HG03378 (cell line): ENCODE results near the gene TMPRSS11A.

Experiments
- ATAC-seq: cut with Tn5 transposase; IDR thresholded peaks from one replicate; pipeline ENCODE4 v1.9.1; 2021; ENCODE audit warnings: mild to moderate bottlenecking, moderate library complexity; ENCODE audit not compliant: unreplicated experiment

TMPRSS11A gene

GRCh38 chr4:67963356-67963755 lies at the start of gene TMPRSS11A:
Gene TMPRSS11A (minus strand): TSS chr4:67963493. CDS start chr4:67963393, 100 bp downstream.
- ATAC-seq, result no peak

GRCh38 chr4:68011684-68012083 lies 48.4 kb upstream of the TMPRSS11A start:
- no peak for ATAC-seq

- no peak for ATAC-seq
These were observed 39.6 kb upstream of the TMPRSS11A start for GRCh38 chr4:68002906-68003305.

- ATAC-seq, result no peak
These were observed 32.8 kb upstream of the TMPRSS11A start for GRCh38 chr4:67996127-67996526.

- no peak for ATAC-seq
These were observed 25.7 kb upstream of the TMPRSS11A start for GRCh38 chr4:67988991-67989390.

- no peak for ATAC-seq
These were observed 20.0 kb upstream of the TMPRSS11A start for GRCh38 chr4:67983333-67983732.

- no peak for ATAC-seq
These were observed 17.2 kb upstream of the TMPRSS11A start for GRCh38 chr4:67980512-67980911.

GRCh38 chr4:67973608-67974007 lies 10.3 kb upstream of the TMPRSS11A start:
- no peak for ATAC-seq

- no peak for ATAC-seq
These were observed 8.4 kb downstream of the TMPRSS11A start for GRCh38 chr4:67954890-67955289.

GRCh38 chr4:67941074-67941473 lies 22.2 kb downstream of the TMPRSS11A start:
- ATAC-seq, result no peak

GRCh38 chr4:67940506-67940905 lies 22.8 kb downstream of the TMPRSS11A start:
- no peak for ATAC-seq

- no peak for ATAC-seq
These were observed 24.1 kb downstream of the TMPRSS11A start for GRCh38 chr4:67939195-67939594.

- ATAC-seq, result no peak
These were observed 27.4 kb downstream of the TMPRSS11A start for GRCh38 chr4:67935888-67936287.

- ATAC-seq, result no peak
These were observed 28.7 kb downstream of the TMPRSS11A start for GRCh38 chr4:67934628-67935027.

- no peak for ATAC-seq
These were observed 29.5 kb downstream of the TMPRSS11A start for GRCh38 chr4:67933755-67934154.

GRCh38 chr4:67933038-67933437 lies 30.3 kb downstream of the TMPRSS11A start:
- ATAC-seq, result no peak

GRCh38 chr4:67931256-67931655 lies 32.0 kb downstream of the TMPRSS11A start:
- ATAC-seq, result no peak

GRCh38 chr4:67929426-67929825 lies 33.9 kb downstream of the TMPRSS11A start:
- no peak for ATAC-seq

GRCh38 chr4:67928546-67928945 lies 34.7 kb downstream of the TMPRSS11A start:
- ATAC-seq, result no peak

- no peak for ATAC-seq
These were observed 36.0 kb downstream of the TMPRSS11A start for GRCh38 chr4:67927251-67927650.

- no peak for ATAC-seq
These were observed 36.8 kb downstream of the TMPRSS11A start for GRCh38 chr4:67926485-67926884.

- ATAC-seq, result no peak
These were observed 40.6 kb downstream of the TMPRSS11A start for GRCh38 chr4:67922697-67923096.

GRCh38 chr4:67918428-67918827 lies 44.9 kb downstream of the TMPRSS11A start:
- no peak for ATAC-seq
